Measurements from ENCODE around the gene MPO. TPM values are rescaled to one million over a fixed set of nuclear protein-coding genes. Genes with fewer than 3 reads are reported as not detected.

The MPO gene
- total RNA-seq, 4 donors from 2014 or later: 0.19 to 0.34 TPM; not detected in 2

DNA sequence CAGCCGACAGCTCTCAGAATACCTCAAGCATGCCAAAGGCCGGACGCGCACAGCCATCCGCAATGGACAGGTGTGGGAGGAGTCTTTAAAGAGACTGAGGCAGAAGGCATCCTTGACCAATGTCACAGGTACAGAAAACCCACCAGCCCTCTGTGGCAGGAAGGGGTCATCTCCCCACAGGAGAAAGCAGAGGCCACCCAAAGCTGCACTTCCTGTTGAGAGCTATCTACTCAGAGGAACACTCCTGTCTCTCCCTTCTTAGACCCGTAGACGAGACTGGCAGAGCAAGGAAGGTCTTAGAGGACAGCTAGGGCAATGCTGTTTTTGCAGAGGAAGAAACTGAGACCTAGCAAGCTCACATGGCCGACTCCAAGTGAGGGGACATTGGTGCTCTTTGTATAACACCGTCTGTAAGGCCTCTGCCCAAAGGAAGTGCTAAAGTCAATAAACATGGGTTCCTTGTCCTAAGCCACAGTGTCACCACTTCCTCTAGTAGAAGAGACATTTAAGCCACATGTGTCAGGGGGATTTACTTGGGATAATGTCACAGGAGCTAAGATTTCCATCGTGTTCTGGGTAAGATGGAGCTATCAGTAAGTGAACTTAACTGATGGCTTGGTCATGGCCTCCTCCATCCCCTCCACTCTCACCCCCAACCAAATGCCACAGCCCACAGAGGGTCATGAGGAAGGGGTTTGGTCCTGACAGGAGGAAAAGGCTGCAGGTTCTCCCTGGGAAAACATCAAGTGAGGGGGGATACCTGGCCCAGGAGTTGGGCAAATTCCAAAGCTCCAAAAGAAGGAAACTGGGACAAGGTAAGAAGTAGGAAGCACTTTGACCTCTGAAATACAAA is 33.0 kb downstream of the MPO start:
- TF ChIP-seq, protein P1, sequence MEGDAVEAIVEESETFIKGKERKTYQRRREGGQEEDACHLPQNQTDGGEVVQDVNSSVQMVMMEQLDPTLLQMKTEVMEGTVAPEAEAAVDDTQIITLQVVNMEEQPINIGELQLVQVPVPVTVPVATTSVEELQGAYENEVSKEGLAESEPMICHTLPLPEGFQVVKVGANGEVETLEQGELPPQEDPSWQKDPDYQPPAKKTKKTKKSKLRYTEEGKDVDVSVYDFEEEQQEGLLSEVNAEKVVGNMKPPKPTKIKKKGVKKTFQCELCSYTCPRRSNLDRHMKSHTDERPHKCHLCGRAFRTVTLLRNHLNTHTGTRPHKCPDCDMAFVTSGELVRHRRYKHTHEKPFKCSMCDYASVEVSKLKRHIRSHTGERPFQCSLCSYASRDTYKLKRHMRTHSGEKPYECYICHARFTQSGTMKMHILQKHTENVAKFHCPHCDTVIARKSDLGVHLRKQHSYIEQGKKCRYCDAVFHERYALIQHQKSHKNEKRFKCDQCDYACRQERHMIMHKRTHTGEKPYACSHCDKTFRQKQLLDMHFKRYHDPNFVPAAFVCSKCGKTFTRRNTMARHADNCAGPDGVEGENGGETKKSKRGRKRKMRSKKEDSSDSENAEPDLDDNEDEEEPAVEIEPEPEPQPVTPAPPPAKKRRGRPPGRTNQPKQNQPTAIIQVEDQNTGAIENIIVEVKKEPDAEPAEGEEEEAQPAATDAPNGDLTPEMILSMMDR (IDR thresholded peaks at IDR 0.05; ENCODE audit: low read depth): no peak

DNA sequence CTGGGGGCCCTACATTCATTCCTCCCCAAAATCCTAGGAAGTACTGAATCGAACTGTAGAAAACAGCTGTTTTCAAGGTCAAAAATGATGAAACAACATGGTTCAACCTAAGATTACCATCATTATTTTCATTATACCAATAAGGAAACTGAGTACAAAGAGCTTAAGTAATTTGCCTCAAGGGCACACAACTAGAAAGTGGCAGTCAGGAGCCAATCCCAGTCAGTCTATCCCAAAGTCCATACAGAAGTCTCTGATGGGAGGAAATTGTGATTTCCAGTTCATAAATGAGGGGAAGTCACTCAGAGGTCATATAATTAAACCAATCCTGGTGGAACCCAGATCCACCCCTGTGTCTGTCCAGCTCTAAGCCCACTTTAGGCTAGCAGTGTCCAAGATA is 34.0 kb downstream of the MPO start:
- TF ChIP-seq, protein P1 (IDR thresholded peaks at IDR 0.05; ENCODE audit: low read depth): no peak

DNA sequence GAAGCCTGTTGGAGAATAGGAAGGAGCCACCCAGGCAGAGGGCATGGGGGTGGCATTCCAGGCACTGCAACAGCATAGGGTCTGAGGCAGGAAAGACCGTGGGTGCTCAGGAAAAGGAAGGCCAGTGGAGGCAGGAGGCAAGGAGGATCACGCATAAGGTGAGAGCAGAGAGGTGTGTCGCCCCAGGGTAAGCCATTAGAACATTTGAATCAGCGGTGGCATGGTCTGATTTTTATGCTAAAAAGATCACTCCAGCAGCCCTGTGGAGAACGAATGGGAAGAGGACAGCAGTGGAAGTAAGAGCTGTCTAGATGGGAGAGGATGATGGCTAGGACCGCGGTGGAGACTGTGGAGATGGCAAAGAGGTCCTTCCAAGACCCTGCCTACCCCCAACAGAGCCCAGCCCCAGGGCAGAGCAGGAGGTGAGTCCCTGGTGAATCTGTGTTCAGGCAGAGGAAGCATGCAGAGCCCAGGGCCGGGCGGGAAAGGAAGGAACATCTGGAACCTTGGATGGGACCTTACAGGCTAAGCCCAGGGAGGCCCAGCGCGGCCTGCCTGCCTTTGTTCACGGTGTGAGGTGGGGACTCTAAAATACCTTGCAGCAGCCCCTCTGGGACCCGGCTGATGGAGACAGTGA is 34.5 kb downstream of the MPO start:
- TF ChIP-seq, protein P1 (IDR thresholded peaks at IDR 0.05; ENCODE audit: low read depth): no peak

DNA sequence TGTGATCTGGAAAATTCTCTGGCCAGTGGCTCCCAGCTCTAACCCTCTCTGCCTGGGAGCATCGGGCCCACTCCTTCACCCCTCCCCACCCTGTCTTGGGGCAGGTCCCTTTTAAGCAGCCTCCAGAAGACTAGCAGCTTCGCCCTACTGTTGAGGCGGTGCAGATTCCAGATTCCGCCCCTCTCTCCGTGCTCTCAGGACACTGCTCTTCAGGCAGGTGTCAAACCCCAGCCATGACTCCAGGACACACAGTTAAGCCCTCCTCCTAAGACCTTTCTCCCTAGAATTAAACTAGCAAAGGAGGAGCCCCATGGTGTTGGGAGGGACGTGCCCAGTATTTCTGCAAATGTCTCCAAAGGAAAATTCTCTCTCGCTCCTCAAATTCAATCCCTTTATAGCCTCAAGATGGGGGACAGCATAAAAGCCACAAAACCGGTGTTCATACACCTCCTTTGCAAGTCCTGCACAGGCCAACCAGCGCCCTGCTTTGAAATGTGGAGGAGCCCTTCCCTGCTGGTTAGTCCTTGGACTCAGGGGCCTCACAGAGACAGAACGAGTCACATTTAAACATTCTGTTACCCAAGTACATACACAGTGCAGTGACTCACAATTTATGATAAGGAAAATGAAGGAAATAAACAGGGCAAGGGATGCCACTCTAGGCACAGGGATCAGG is 35.2 kb downstream of the MPO start:
- TF ChIP-seq, protein P1 (IDR thresholded peaks at IDR 0.05; ENCODE audit: low read depth): no peak

DNA sequence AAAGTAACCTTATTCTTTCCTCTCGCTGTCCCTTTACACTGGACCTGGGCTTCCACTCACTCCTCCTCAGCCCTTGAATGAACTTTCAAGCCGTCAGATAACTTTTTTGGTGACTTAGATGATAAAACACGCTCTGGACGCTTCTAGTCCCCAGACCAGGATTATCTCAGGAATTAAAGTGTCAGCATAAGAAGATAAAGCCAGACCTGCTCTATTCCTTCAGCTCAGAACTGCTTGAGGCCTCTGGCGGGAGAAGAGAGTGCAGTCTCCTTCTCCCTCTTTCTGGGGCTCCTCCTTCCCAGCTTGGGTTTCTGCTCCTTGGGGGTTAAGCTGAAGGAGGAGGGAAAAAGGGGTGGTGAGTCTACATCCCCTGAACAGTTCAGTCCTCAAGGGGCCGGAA is 35.8 kb downstream of the MPO start:
- TF ChIP-seq, protein P1 (IDR thresholded peaks at IDR 0.05; ENCODE audit: low read depth): no peak

DNA sequence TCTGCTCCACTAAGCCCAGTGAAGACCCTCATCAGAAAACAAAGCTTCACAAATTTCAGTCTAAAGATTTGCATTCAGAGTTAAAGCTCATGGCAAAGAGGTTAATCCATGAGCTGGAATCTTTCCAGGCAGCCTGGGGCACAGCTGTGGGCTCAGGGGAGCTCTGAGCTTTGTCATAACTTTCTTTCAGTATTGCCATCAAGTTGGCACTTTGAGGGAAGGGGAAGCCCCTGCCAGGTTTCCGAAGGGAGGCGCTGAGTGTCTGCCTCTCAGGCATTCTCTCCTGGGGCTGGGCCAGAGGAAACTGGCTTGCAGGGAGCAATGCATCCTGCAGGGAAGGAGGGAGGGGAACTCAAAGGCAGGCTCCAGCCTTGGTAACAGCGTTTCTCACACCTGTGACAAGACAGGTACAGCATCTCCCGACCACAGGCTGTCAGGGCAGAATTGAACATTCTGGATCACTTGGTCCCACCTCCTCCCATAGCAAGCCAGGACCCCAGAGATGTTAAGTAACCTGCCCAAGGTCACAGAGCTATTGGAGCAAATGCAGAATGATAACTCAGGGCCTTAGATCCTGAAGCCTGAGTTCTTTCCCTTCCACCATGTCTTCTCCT is 38.5 kb downstream of the MPO start:
- TF ChIP-seq, protein P1 (IDR thresholded peaks at IDR 0.05; ENCODE audit: low read depth): no peak

Data from subcutaneous adipose tissue (tissue), 4 donors.